Testis (tissue), 3 donors: Measurements from ENCODE around the gene GRIK4. TPM values are rescaled to one million over a fixed set of nuclear protein-coding genes. Genes with fewer than 3 reads are reported as not detected.

ENCODE experiments used
- DNase-seq: peaks from one replicate; pipeline ENCODE4 v3.0.0-alpha.2; 2019
- H3K27ac ChIP-seq, 2 donors: fragments of 200-600 bp; sonication (generic); one replicate each; pipeline ENCODE4 v1.5.1; 2019
- H3K27me3 ChIP-seq: fragments of 200-600 bp; sonication (generic); one replicate; pipeline ENCODE4 v1.5.1; 2019
- H3K36me3 ChIP-seq: fragments of 200-600 bp; sonication (generic); one replicate; pipeline ENCODE4 v1.5.1; 2017; ENCODE audit warnings: low read depth; ENCODE audit errors: missing control alignments
- H3K4me1 ChIP-seq: fragments of 200-600 bp; sonication (generic); one replicate; pipeline ENCODE4 v1.5.1; 2019
- H3K4me3 ChIP-seq, 2 donors: fragments of 200-600 bp; sonication (generic); one replicate each; pipeline ENCODE4 v1.5.1; 2017 to 2019
- H3K9me3 ChIP-seq: fragments of 200-600 bp; sonication (generic); one replicate; pipeline ENCODE4 v1.5.1; 2017
- POLR2A ChIP-seq: fragments of 450-650 bp; IDR thresholded peaks from one replicate; pipeline ENCODE4 v1.6.1; 2017; ENCODE audit warnings: antibody characterized with exemption, mild to moderate bottlenecking, moderate library complexity
- WGBS, 2 donors: methylation state at CpG; one replicate each; pipeline ENCODE4 v1.1.5; 2018; 5-methylcytosine and 5-hydroxymethylcytosine counted together
- intact Hi-C: fragments of 100-400 bp; cut with DNase I; formaldehyde crosslinking; loops from one replicate; pipeline ENCODE4 v1.15.1; 2023; ENCODE audit warnings: low total_unique reads
- polyA plus RNA-seq: library from polyadenylated mRNA; stranded (reverse); fragments of 350-450 nt; fragmentation: Illumina TruSeq; extraction: RNeasy Lipid Tissue Mini Kit (QIAGEN cat#74804); gene quantifications from one replicate; pipeline ENCODE4 v1.2.3, GENCODE V29; 2014; ENCODE audit warnings: low read depth, low replicate concordance; ENCODE audit not compliant: insufficient read depth
- total RNA-seq, 2 donors: library from RNA; depleted of rRNA; stranded (reverse); fragments of >200 nt; gene quantifications; one replicate each; pipeline ENCODE4 v1.2.3, GENCODE V29; 2016
- TF ChIP-seq, protein P1 (sequence below), 3 experiments: fragments of 450-650 bp in 2 of 3; fragments of 200-600 bp in 1 of 3; sonication (generic) in 1 of 3; IDR thresholded peaks; one replicate each; pipeline ENCODE4 v1.5.1; 2016 to 2019; ENCODE audit warnings: antibody characterized with exemption in 3 of 3, mild to moderate bottlenecking in 2 of 3, moderate library complexity in 1 of 3

Gene GRIK4
- total and polyA plus RNA-seq, 3 donors from 2014 or later: 2.6 to 3.0 (median 2.6) TPM

DNA sequence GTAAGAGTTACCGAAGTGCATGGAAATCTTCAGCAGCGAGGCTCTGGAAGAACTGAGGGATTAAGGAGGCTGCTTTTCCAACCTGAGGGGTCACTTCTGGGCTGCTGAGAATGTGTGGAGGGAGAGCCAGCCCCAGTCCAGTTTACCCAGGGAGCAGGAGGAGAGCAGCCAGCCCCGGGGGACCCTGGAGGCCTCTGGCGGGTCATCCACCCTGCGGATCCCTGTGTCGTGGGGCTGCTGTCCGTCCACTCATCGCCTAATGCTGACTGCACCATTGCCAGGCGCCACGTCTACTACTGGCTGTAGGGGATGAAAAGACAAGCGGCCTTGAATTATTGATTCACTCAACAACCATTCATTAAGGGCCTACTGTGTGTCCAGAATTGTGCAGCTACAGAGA is 283.6 kb downstream of the GRIK4 start:
- intact Hi-C loops: no loop called here
- TF ChIP-seq POLR2A: no peak
- TF ChIP-seq, protein P1, sequence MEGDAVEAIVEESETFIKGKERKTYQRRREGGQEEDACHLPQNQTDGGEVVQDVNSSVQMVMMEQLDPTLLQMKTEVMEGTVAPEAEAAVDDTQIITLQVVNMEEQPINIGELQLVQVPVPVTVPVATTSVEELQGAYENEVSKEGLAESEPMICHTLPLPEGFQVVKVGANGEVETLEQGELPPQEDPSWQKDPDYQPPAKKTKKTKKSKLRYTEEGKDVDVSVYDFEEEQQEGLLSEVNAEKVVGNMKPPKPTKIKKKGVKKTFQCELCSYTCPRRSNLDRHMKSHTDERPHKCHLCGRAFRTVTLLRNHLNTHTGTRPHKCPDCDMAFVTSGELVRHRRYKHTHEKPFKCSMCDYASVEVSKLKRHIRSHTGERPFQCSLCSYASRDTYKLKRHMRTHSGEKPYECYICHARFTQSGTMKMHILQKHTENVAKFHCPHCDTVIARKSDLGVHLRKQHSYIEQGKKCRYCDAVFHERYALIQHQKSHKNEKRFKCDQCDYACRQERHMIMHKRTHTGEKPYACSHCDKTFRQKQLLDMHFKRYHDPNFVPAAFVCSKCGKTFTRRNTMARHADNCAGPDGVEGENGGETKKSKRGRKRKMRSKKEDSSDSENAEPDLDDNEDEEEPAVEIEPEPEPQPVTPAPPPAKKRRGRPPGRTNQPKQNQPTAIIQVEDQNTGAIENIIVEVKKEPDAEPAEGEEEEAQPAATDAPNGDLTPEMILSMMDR (IDR thresholded peaks at IDR 0.05): no peak
- Histone ChIP-seq H3K9me3 (no peaks in the 10 kb centered on the region), H3K4me3 (no peak overlapping the region), H3K27ac (no peak overlapping the region), H3K4me1 (no peaks in the 10 kb centered on the region), H3K27me3 (no peaks in the 10 kb centered on the region), H3K36me3 (no peaks in the 10 kb centered on the region)
- no peak for DNase-seq
- 87 to 91% methylated on average over 11 of the region's 11 CpGs for WGBS, 2 donors

DNA sequence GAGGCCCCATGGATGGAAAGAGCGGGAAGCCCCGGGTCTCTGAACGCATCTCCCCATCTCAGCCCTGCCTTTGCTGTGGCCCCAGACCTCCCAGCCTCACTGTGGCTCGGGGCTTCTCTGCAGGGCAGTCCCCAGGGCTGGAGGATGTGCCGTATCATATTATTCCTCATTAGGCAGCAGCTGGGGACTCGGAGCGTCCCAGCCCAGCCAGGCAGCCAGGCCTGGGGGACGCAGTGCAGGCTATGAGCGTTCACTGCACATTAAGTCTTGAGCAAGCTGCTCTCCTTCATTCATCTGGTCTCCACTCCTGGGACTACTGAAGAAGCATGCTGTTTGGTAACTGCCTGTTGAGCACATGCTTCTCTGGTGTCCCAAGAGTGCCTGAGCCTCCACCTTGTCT is 285.6 kb downstream of the GRIK4 start:
- intact Hi-C loops: no loop called here
- TF ChIP-seq, protein P1 (IDR thresholded peaks at IDR 0.05): no peak
- no peak for TF ChIP-seq POLR2A
- H3K4me3 ChIP-seq: no peak overlapping the region
- H3K4me1 ChIP-seq: no peaks in the 10 kb centered on the region
- H3K27me3 ChIP-seq: no peaks in the 10 kb centered on the region
- no peaks in the 10 kb centered on the region for H3K36me3 ChIP-seq
- DNase-seq: no peak
- 75 to 80% methylated on average over 1 to 9 of the region's 9 CpGs for WGBS, 2 donors
- H3K9me3 ChIP-seq: no peaks in the 10 kb centered on the region
- no peak overlapping the region for H3K27ac ChIP-seq

DNA sequence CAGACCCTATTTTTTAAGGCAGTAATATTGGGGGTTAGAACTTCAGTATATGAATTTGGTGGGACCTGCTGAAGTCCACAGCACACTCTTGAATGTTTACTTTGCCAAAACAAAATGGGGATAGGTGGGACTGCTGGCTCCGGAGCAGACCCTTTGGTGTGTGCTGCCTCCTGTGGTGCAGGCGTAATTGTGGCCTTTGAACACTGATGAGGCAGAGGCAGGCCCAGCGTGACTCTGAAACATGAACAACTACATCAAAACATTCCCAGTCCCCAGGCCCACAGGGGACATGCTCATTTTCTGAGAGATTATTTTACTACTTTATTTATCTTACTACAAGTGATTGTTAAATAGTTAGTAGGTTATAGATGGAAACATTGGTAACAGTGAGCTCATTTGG is 287.3 kb downstream of the GRIK4 start:
- no peak for TF ChIP-seq POLR2A
- TF ChIP-seq, protein P1 (IDR thresholded peaks at IDR 0.05): no peak
- Histone ChIP-seq H3K4me3 (no peak overlapping the region), H3K4me1 (no peaks in the 10 kb centered on the region), H3K27ac (no peak overlapping the region), H3K9me3 (no peaks in the 10 kb centered on the region), H3K36me3 (no peaks in the 10 kb centered on the region), H3K27me3 (no peaks in the 10 kb centered on the region)
- no peak for DNase-seq
- intact Hi-C loops: no loop called here
- WGBS, 2 donors: 91 to 93% methylated on average over 3 of the region's 3 CpGs

DNA sequence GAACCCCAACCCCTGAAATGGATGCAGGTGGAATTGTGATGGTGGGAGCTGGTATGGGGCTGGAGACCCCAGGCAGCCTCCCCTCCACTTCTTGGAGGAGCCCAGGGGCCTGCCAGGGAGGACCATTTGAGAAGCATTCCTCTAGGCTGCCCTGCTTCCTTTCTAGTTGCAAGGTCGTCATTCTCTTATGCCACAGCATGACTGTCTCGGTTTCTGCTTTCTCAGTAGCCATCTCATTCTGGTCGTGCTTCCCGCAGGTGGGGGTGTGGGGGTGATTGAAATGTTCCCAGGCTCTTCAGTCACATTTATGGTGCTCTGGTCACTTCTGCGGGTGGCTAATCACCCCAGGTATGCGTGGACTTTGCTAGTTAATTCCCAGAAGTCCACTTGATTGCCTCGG is 288.7 kb downstream of the GRIK4 start:
- 77 to 87% methylated on average over 7 of the region's 7 CpGs for WGBS, 2 donors

More for the DNA sequence above, 288.7 kb downstream of the GRIK4 start:
- no peak for DNase-seq
- Histone ChIP-seq H3K36me3 (no peaks in the 10 kb centered on the region), H3K27me3 (no peaks in the 10 kb centered on the region), H3K4me3 (no peak overlapping the region), H3K27ac (no peak overlapping the region), H3K9me3 (no peaks in the 10 kb centered on the region), H3K4me1 (no peaks in the 10 kb centered on the region)
- TF ChIP-seq, protein P1 (IDR thresholded peaks at IDR 0.05): no peak
- no peak for TF ChIP-seq POLR2A
- intact Hi-C loops: loop anchor here (10.0 kb wide), 1 partner anchor 285 kb away; the partner anchor contains the start of gene GRIK4
